ENCODE measurements around the gene CLIC4.

CLIC4 gene

GRCh38 chr1:24860841-24861240, 115.6 kb downstream of the CLIC4 start:
- in situ Hi-C loops (cut with MboI; ENCODE audit: low sequenced_read_pairs, unreplicated experiment): no loop called here
- no peak for TF ChIP-seq CTCF (IDR thresholded peaks at IDR 0.05; ENCODE audit: borderline replicate concordance, control extremely low read depth, extremely low read depth, insufficient read depth, missing control alignments)
- no peak for DNase-seq (ENCODE audit: low spot score)

GRCh38 chr1:24861821-24862727, 116.8 kb downstream of the CLIC4 start:
- in situ Hi-C loops (cut with MboI; ENCODE audit: low sequenced_read_pairs, unreplicated experiment): no loop called here
- no peak for TF ChIP-seq CTCF (IDR thresholded peaks at IDR 0.05; ENCODE audit: borderline replicate concordance, control extremely low read depth, extremely low read depth, insufficient read depth, missing control alignments)
- DNase-seq (ENCODE audit: low spot score): no peak

- TF ChIP-seq CTCF (IDR thresholded peaks at IDR 0.05; ENCODE audit: borderline replicate concordance, control extremely low read depth, extremely low read depth, insufficient read depth, missing control alignments): no peak
- DNase-seq (ENCODE audit: low spot score): no peak
- in situ Hi-C loops (cut with MboI; ENCODE audit: low sequenced_read_pairs, unreplicated experiment): no loop called here
Observed at GRCh38 chr1:24862775-24863483, 117.7 kb downstream of the CLIC4 start.

- in situ Hi-C loops (cut with MboI; ENCODE audit: low sequenced_read_pairs, unreplicated experiment): no loop called here
- peak; percentile 35 for DNase-seq (ENCODE audit: low spot score)
- TF ChIP-seq CTCF (IDR thresholded peaks at IDR 0.05; ENCODE audit: borderline replicate concordance, control extremely low read depth, extremely low read depth, insufficient read depth, missing control alignments): no peak
Observed at GRCh38 chr1:24864370-24864777, 119.1 kb downstream of the CLIC4 start.

GRCh38 chr1:24865168-24865567, 119.9 kb downstream of the CLIC4 start:
- in situ Hi-C loops (cut with MboI; ENCODE audit: low sequenced_read_pairs, unreplicated experiment): no loop called here
- TF ChIP-seq CTCF (IDR thresholded peaks at IDR 0.05; ENCODE audit: borderline replicate concordance, control extremely low read depth, extremely low read depth, insufficient read depth, missing control alignments): no peak
- no peak for DNase-seq (ENCODE audit: low spot score)

GRCh38 chr1:24865587-24865986, 120.3 kb downstream of the CLIC4 start:
- TF ChIP-seq CTCF (IDR thresholded peaks at IDR 0.05; ENCODE audit: borderline replicate concordance, control extremely low read depth, extremely low read depth, insufficient read depth, missing control alignments): no peak
- DNase-seq (ENCODE audit: low spot score): no peak
- in situ Hi-C loops (cut with MboI; ENCODE audit: low sequenced_read_pairs, unreplicated experiment): no loop called here
